ENCODE results near the gene DDX59. TPM values are rescaled to one million over a fixed set of nuclear protein-coding genes. Genes with fewer than 3 reads are reported as not detected.
A peak's percentile ranks its signal among the peaks of the same experiment; 100 is the strongest.

The DDX59 gene
- total and polyA plus RNA-seq, 7 donors, result 16.9 to 40.1 (median 30.1) TPM

DNA sequence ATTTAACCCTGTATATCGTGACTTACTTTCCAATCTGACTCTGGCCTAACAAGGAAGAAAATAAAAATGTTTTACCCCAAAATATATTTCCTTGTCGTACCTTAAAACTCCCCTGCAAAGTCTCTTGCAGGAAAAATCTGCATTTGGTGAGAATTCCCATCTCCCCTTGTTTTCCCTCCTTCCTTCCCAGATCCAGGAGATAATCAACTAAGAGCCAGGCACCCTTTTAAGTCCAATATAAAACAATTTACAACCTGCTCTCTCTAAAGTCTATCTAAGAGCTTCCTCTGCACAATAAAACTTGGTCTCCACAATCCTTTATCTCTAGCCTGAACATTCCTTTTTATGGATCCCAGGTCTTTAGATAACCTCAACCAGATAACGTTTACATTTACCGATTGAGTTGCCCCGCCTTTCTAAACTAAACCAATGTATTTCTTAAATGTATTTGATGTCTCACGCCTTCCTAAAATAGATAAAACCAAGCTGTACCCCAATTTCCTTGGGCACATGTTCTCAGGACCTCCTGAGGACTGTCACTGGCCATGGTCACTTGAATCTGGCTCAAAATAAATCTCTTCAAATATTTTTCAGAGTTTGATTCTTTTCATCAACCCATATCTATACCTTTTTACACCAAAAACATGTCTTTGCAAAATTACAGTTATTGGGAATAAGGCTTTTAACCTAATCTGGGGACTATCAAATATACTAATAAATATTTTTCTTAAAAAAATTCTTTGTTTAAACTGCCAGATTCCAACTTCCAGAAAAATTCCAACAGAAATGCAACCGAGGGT lies 993 bp downstream of the DDX59 start:
- TF ChIP-seq, protein P1, sequence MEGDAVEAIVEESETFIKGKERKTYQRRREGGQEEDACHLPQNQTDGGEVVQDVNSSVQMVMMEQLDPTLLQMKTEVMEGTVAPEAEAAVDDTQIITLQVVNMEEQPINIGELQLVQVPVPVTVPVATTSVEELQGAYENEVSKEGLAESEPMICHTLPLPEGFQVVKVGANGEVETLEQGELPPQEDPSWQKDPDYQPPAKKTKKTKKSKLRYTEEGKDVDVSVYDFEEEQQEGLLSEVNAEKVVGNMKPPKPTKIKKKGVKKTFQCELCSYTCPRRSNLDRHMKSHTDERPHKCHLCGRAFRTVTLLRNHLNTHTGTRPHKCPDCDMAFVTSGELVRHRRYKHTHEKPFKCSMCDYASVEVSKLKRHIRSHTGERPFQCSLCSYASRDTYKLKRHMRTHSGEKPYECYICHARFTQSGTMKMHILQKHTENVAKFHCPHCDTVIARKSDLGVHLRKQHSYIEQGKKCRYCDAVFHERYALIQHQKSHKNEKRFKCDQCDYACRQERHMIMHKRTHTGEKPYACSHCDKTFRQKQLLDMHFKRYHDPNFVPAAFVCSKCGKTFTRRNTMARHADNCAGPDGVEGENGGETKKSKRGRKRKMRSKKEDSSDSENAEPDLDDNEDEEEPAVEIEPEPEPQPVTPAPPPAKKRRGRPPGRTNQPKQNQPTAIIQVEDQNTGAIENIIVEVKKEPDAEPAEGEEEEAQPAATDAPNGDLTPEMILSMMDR (IDR thresholded peaks at IDR 0.05), result no peak
- Histone ChIP-seq H3K27me3 (ENCODE audit: insufficient read depth in 3 of 3, low read length in 2 of 3) (no peaks in the 10 kb centered on the region), H3K36me3 (ENCODE audit: insufficient read depth in 1 of 2, low read depth in 1 of 2) (peaks cover 0 to 19% of the 10 kb centered on the region in 2 donors), H3K4me3 (peak overlapping the region; percentile 97), H3K9me3 (no peaks in the 10 kb centered on the region), H3K4me1 (peaks cover 20% of the 10 kb centered on the region), H3K27ac (peak overlapping the region; percentile 100)
- ATAC-seq (no peak), DNase-seq (no peak)
- intact Hi-C loops (cut with DNase I), result loop anchor here (2.0 to 5.0 kb wide), 2 partner anchors 48 to 134 kb away; partner anchors contain the start of gene KIF14 (in 1 of the 2)
- 33 to 40% (median 33%) methylated on average over 7 of the region's 7 CpGs for WGBS, 3 donors

DNA sequence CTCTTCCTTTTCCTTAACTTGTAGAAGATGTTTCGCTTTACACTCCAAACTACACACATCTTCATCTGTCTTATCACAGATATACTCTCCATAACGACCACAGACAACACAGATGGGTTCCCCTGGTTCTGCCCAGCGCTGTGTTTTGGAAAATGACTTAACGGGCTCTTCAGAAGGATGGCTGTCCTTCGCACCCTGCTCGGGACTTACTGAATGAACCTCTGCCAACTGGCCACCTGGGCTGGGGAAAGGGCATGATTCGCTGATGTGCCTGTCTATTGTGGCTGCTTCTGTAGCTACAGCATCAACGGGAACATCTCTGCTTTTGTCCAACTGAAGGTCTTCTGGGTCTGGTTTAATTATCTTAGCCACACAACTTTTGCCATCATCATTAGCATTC lies 3.4 kb downstream of the DDX59 start:
- Histone ChIP-seq H3K4me3 (no peak overlapping the region), H3K9me3 (no peaks in the 10 kb centered on the region), H3K27me3 (ENCODE audit: insufficient read depth in 3 of 3, low read length in 2 of 3) (no peaks in the 10 kb centered on the region), H3K4me1 (peaks cover 17% of the 10 kb centered on the region), H3K27ac (peak overlapping the region; percentile 25), H3K36me3 (ENCODE audit: insufficient read depth in 1 of 2, low read depth in 1 of 2) (peaks cover 4 to 44% of the 10 kb centered on the region in 2 donors)
- ATAC-seq (no peak), DNase-seq (no peak)
- intact Hi-C loops (cut with DNase I), result loop anchor here in 1 of 2 donors (5.0 kb wide), 1 partner anchor 136 kb away; no protein-coding TSS in a partner anchor
- TF ChIP-seq, protein P1 (IDR thresholded peaks at IDR 0.05), result no peak
- 47 to 52% (median 48%) methylated on average over 8 of the region's 8 CpGs for WGBS, 3 donors

DNA sequence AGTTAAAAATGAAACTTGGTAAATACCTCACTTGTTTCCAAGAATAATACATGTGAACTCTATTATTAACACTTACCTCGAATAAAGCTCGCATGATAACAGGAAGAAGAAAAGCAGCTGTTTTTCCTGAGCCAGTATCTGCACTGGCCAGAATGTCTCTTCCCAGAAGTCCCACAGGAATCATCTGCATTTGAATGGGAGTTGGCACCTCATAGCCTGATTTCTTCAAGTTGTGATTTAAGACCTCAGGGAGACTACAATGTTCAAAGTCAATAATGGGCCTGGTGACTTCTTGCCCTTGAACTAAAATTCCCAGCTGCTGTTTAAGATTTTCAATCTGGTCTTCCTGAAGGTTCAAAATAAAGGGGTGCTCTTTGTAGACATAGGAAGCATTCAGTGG lies 3.8 kb downstream of the DDX59 start:
- H3K36me3 ChIP-seq (ENCODE audit: insufficient read depth in 1 of 2, low read depth in 1 of 2), result peaks cover 4 to 48% of the 10 kb centered on the region in 2 donors
- DNase-seq (no peak), ATAC-seq (no peak)
- H3K27me3 ChIP-seq (ENCODE audit: insufficient read depth in 3 of 3, low read length in 2 of 3), result no peaks in the 10 kb centered on the region
- H3K4me1 ChIP-seq, result peaks cover 13% of the 10 kb centered on the region
- WGBS, 3 donors, result 6 to 12% (median 7%) methylated on average over 2 of the region's 2 CpGs
- no peak overlapping the region for H3K4me3 ChIP-seq
- no peaks in the 10 kb centered on the region for H3K9me3 ChIP-seq
- intact Hi-C loops (cut with DNase I), result loop anchor here in 1 of 2 donors (5.0 kb wide), 1 partner anchor 136 kb away; no protein-coding TSS in a partner anchor
- peak overlapping the region; percentile 25 for H3K27ac ChIP-seq
- TF ChIP-seq, protein P1 (IDR thresholded peaks at IDR 0.05), result no peak

DNA sequence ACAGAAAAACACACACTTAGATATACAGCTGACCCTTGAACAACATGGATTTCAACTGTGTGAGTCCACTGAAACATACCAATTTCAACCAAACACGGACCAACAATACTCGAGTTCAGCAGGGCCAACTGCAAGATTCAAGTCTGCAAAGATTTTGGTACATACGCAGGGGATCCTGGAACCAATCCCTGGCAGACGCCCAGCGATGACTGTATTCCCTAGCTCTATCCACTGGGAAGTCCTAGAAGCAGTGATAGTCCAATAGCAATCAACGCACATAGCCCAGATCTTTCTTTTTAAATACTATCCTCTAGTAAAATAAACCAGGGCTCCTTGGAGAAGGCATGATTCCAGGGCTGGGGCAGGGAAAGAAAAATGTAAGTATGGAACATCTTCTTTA lies 9.0 kb downstream of the DDX59 start:
- peak; percentile 56 to 71 for DNase-seq
- Histone ChIP-seq H3K4me1 (no peaks in the 10 kb centered on the region), H3K27ac (no peak overlapping the region), H3K9me3 (no peaks in the 10 kb centered on the region), H3K4me3 (no peak overlapping the region), H3K36me3 (ENCODE audit: insufficient read depth in 1 of 2, low read depth in 1 of 2) (peaks cover 12 to 94% of the 10 kb centered on the region in 2 donors), H3K27me3 (ENCODE audit: insufficient read depth in 3 of 3, low read length in 2 of 3) (no peaks in the 10 kb centered on the region)
- WGBS, 3 donors, result 50 to 74% (median 58%) methylated on average over 6 of the region's 6 CpGs
- intact Hi-C loops (cut with DNase I), result no loop called here
- TF ChIP-seq, protein P1 (IDR thresholded peaks at IDR 0.05), result no peak
- no peak for ATAC-seq
